Activated CD8-positive, alpha-beta memory T cell treated with anti-CD3 and anti-CD28 coated beads, Interleukin-2, amount 50 U/mL, for 24 hours (primary cell): ENCODE measurements around the gene TTBK2.
A peak's percentile ranks its signal among the peaks of the same experiment; 100 is the strongest.

ENCODE experiments used
- DNase-seq: peaks from one replicate; pipeline ENCODE4 v3.0.0-alpha.2; 2020; ENCODE audit errors: extremely low read depth

The TTBK2 gene

GRCh38 chr15:42727750-42728381, 192.7 kb downstream of the TTBK2 start:
- DNase-seq, result no peak

GRCh38 chr15:42726114-42726513, 194.5 kb downstream of the TTBK2 start:
- DNase-seq, result no peak

- DNase-seq, result no peak
These were observed 195.2 kb downstream of the TTBK2 start for GRCh38 chr15:42725331-42725903.

- DNase-seq, result no peak
These were observed 196.3 kb downstream of the TTBK2 start for GRCh38 chr15:42724276-42724675.

- no peak for DNase-seq
These were observed 197.5 kb downstream of the TTBK2 start for GRCh38 chr15:42723068-42723467.

- no peak for DNase-seq
These were observed 198.7 kb downstream of the TTBK2 start for GRCh38 chr15:42721916-42722315.

- DNase-seq, result no peak
These were observed 199.6 kb downstream of the TTBK2 start for GRCh38 chr15:42721016-42721415.

- no peak for DNase-seq
These were observed 200.5 kb downstream of the TTBK2 start for GRCh38 chr15:42720071-42720470.

GRCh38 chr15:42719043-42719442, 201.5 kb downstream of the TTBK2 start:
- no peak for DNase-seq

GRCh38 chr15:42716626-42717025, 204.0 kb downstream of the TTBK2 start:
- DNase-seq, result no peak

- no peak for DNase-seq
These were observed 204.5 kb downstream of the TTBK2 start for GRCh38 chr15:42716125-42716524.

- DNase-seq, result no peak
These were observed 208.0 kb downstream of the TTBK2 start for GRCh38 chr15:42712584-42712983.

- DNase-seq, result no peak
These were observed 208.8 kb downstream of the TTBK2 start for GRCh38 chr15:42711746-42712145.

- DNase-seq, result no peak
These were observed 209.9 kb downstream of the TTBK2 start for GRCh38 chr15:42710662-42711061.

GRCh38 chr15:42707873-42708544, 212.6 kb downstream of the TTBK2 start:
- DNase-seq, result no peak

- DNase-seq, result no peak
These were observed 213.5 kb downstream of the TTBK2 start for GRCh38 chr15:42707068-42707467.

- no peak for DNase-seq
These were observed 215.2 kb downstream of the TTBK2 start for GRCh38 chr15:42705336-42705735.

- DNase-seq, result peak; percentile 13
These were observed 216.1 kb downstream of the TTBK2 start for GRCh38 chr15:42704492-42704926.

- DNase-seq, result no peak
These were observed 224.0 kb downstream of the TTBK2 start for GRCh38 chr15:42696626-42697025.

GRCh38 chr15:42695527-42696071, 225.0 kb downstream of the TTBK2 start:
- DNase-seq, result no peak

GRCh38 chr15:42694398-42694797, 226.2 kb downstream of the TTBK2 start:
- no peak for DNase-seq

GRCh38 chr15:42693942-42694341, 226.6 kb downstream of the TTBK2 start:
- no peak for DNase-seq

- DNase-seq, result no peak
These were observed 227.1 kb downstream of the TTBK2 start for GRCh38 chr15:42693496-42693895.
